GM10847 (cell line): Measurements from ENCODE around the gene SP140L.

Experiments used
- POLR2A ChIP-seq: IDR thresholded peaks from 2 replicates; pipeline ENCODE4 v1.6.1; 2011; ENCODE audit not compliant: insufficient read length; ENCODE audit errors: extremely low read depth

Gene SP140L

DNA sequence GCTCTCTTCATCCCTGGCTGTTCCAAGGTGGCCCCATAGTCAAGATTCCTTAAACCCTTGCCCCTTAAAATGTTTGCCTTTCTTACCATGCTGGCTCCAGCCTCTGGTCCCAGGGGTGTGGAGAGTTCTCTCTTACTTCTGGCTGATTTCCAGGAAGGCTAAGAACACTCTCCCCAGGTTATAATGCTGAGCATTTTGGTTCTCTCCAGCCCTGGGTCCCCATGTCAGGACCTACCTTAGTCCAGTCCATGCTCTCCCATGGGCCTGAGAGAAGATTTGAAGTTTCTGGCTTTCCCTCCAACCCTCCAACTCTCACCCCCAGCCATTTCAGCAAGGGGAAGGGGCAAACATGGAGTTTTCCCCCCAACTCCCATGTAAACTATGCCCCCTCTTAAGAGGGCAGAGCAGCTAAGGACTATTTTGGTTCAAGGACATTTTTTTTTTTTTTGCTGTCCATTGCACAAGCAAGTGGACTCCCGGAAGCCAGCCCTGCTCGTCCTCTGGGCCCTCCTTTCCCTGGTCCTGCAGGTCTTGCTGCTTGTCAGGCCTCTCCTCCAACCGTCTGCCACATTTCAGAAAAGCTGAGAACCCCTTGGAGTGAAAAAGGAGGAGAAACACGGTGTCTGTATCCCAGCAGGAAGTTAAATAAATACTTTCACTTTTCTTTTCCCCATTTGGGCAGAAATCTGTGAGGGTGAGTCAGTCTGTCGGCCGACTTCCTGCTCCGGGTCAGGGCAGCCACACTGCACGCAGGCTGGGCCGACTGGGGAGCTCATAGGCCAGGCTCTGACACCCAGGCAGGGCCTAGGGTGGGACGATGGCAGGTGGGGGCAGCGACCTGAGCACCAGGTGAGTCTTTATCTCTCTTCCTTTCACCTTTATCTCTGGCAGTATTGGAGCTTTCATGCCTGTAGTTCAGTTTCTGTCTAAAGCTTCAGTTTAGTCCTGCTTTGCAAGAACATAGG lies at the start of gene SP140L:
Gene SP140L (plus strand): TSS at position 741 of the 965 bp plus-strand sequence. CDS start 77 bp downstream, at position 818.
- TF ChIP-seq POLR2A: peak; percentile 57

DNA sequence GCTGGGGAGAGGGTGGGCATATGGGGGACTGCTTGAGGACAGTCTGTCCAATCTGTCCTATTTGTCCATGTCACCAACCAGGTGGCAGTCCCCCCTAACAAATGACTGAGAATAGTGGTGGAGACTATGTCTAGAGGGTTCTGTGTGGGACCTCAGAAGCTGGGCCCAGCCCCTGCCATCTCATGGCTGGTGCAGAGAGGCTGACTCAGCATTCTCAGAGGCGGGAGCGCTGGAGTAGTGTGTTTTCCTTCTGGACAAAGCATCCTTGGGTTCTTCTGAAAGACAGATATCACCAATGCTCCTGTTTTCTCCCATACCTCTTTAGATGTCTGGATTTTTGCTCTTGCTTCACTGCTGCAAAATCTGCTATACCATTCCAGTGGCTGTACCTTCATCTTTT lies 44.1 kb upstream of the SP140L start:
- no peak for TF ChIP-seq POLR2A

DNA sequence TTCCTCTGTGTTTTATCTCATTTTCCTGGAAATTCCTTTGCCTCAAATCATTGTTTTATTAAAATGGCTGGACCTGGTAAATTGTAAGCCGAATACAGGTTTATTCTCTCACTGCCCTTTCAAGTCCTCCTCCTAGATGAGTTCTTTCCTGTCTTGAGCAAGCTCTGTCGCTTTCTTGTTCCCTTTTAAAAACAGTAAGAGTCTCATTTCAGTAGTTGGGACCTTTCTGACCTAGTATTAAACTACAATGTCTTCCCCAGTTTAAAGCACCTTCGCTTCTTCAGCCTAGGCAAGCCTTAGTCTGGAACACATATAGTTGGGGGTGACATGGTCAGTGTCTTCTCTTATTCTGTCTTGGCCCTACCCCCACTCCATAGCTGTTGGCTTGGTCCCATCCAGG lies 40.9 kb upstream of the SP140L start:
- no peak for TF ChIP-seq POLR2A

DNA sequence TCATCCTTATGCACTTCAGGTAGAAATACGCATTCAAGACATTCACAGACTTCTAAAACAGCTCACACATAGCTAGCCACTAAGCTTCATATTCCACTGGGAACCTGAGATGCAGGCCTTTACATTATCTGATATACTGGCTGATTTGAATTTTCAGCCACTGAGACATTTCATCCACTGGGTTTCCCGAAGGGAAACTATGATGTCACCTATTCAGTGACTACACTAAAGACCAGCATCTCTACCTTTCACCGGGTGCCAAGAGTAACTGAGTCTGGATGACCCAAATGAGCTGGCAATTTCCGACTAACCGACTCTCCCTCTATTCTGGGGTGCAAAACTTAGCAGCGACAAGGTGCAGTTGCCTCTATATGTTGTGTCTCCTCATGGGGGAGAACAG lies 31.8 kb upstream of the SP140L start:
- TF ChIP-seq POLR2A: no peak

DNA sequence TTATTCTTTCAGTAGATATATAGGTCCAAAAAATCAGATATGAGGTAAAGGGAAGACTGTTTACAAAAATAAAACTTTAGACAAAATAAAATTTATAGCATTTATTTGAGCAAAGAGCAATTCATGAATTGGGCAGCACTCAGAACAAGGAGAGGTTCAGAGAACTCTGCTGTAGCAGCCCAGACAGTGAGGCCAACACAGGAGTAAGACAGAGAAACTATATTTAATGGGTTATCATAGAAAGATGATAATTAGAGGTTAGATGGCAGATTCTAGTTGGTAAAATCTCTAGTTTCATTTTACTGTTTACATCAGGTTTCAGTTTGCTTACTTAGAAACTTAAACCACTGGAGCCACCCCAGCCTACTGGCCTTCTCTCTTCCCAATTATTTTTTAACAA lies 30.1 kb upstream of the SP140L start:
- TF ChIP-seq POLR2A: no peak

DNA sequence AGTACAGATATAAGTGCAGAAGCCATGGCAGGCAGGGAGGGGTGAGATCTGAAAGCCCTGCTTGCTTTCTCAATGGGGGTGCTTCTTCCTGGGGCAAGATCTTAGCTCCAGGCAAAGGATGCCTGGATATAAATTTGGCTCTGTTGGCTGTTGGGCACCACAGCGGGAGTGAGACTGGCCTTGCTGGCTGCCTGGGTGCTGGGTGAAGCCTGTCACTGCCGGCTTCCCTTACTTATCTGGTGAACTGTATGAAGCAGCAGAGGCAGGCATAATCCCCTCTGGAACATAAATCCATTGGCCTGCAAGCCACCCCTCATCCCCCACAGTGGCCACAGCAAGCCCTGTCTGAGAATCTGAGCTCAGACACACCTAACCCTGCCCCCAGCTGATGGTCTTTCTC lies 27.4 kb upstream of the SP140L start:
- no peak for TF ChIP-seq POLR2A

DNA sequence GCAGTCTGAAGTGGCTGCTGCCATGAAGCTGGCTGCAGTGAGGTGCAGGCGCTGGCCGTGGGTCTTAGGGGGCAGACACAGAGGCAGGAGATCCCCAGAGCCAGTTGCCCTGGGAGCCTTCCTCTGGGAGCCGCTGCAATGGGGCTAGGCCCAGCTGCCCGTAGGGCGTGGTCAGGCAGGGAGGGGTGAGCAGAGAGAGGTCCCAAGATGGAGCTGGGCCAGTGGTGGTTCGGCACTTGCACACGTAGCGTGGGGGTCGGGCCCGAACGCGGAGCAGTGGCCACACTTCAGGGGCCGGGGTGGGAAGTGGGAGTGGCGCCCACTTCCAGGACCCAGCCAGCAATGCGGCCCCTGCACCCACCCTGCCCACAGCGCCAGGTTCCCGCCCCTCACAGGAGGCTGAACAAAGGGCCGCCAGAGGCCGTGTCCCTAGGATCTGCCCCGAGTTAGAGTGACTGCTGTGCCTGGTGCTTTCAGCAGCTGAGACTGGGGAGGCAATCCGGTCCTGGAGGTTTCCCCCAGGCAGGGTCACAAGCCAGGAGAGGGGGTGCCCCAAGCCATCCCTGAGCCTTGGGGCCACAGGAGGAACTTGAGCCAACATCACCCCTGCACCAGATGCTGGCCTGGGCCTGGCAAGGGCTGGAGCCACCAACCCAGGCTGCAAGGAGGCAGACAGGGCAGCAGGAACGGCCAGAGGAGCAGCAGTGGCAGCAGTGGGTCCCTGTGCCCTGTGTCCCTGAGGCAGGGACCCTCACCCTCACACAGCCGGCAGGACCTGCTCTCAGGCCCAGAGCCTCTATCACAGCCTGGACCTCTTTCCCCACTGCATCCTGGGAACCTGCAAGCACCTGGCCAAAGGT lies 21.3 kb upstream of the SP140L start:
- TF ChIP-seq POLR2A: no peak

DNA sequence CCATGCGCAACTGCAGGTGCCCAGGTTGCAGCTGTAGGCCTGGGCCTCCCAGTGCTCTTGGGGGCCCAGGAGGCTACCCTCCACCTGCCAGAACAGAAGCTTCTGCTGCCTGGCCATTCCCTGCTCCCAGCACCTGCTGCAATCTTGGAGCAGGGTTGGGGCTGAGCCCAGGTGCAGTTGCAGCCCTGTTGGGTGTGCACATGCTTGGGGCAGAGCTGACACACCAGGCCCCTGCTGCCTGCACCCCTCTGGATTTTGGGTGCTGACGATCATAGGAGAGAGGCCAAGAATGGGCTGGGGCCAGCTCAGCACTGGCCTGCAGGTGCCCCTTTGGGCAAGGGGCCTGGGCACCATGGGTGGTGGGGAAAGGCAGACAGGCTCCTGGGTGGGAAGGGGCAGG lies 20.5 kb upstream of the SP140L start:
- TF ChIP-seq POLR2A: no peak

DNA sequence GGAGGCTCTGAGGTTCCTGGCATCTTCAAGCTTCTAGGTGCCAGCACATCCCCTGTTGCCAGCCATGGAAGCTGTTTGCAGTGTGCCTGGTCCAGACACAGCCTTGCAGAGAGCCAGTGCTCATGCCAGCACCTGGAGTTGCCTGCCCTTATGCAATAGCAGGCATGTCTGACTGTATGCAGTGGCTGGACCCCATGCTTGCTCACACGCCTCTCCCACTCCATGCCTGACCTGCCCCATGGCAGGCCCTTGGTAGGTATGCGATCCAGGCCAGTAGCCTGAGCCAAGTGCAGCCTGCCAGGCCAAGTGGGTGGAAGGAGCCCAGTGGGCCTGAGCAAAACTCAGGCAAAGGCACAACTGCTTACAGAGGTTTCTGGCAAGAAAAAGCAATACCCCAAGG lies 19.5 kb upstream of the SP140L start:
- no peak for TF ChIP-seq POLR2A

DNA sequence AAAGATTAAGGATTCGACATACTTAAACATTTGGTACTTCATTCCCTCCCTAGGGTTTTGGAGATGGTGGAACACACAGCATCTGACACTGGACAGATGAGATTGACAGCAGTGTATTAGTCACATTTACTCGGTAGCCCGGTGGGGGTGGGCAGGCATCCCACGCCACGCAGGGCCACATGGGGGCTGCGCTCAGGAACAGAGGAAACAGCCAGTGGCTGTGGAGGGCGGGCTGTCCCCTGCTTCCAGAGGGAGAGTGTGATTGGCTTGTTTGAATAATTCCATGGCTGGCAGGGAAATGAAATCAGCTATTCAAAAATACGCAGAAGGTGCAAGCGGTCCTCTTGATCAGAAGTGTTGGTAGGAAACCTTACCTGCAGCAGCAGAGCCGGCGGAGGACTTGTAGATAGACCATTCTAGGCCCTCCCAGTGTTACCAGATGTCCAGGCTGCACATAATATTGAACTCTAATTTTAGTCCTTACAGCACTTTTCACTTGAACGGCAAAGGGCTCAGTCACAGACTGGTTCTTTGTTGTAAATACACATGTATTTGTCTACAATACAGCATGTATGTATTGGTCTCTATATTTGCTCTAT lies 18.5 kb upstream of the SP140L start:
- no peak for TF ChIP-seq POLR2A

DNA sequence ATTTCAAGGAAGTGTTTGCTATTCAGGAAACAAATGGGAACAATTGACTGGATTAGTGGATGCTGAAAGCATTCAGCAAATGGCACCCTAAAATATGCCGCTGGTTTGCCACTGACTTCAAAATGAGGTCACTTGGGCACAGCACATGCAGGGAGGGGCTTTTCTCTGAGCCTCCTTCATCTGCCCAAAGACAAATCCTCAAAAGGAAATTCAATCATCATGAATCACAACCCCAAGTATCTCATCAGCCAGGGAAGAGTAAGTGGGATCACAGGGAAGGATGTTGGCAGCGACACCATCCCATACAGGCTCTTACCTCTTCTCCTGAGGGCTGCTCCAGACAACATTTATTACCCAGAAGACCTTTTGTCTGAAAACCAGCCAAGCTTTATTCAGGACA lies 14.4 kb upstream of the SP140L start:
- no peak for TF ChIP-seq POLR2A

DNA sequence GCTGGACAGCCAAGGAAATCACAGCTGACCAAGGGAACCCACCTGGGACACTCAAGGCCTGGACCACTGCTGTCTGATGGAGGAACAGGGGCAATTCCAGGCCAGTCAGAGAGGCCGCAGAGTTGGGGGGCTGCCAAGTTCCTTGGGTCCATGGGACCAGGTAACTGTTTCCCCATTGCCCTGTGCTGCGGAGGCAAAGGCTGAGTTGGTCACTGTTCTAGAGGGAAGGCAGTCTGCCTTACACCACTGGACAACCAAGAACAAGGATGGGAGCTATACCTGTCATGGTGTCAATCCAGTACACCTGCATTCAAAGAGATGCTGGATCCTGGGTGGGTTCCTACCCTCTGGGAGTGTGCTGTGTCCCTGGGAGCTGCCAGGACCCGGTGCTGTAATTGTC lies 9.6 kb upstream of the SP140L start:
- TF ChIP-seq POLR2A: no peak

DNA sequence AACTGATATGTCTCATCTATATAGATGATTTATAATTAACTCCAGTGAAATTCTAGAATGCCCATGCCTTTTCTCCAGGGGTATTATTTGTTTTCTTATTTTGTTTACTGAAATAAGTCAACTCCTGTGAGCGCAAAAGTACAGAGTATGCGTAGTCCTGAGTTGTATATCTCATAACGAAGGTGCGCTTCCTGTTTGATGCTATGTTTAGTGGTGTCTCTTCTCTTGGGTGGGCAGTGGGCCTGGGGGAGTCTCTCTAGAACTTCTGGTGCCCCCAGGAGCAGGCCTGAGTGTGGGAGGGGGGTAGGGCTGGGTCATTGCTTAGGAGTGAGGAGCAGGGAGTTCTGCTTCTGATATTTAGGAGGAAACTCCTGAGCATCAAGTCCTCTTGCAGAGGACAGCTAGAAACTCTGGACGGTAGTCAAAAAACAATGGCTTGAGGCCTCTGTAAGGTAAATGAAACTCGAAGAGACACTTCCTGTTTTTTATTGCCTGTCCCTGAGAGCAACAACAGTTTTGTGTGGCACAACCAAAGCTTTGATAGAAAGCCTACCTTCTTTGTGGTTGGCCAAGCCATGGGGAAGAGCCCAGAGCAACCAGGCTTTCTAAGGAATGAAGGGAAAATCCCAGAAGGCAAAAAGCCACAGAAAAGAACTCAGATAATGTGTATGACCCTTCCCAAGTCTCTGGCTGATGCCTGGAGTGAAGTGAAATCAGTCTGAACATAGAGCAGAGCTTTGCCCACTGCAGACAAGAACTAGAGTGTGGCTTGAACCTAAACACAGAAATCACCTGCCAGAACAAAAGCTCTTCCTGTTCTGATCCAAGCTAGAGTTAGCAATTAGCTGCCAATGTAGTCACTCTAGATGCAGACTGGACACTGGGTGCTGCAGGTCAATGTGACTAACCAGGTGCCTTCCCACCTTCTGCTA lies 8.5 kb upstream of the SP140L start:
- no peak for TF ChIP-seq POLR2A

DNA sequence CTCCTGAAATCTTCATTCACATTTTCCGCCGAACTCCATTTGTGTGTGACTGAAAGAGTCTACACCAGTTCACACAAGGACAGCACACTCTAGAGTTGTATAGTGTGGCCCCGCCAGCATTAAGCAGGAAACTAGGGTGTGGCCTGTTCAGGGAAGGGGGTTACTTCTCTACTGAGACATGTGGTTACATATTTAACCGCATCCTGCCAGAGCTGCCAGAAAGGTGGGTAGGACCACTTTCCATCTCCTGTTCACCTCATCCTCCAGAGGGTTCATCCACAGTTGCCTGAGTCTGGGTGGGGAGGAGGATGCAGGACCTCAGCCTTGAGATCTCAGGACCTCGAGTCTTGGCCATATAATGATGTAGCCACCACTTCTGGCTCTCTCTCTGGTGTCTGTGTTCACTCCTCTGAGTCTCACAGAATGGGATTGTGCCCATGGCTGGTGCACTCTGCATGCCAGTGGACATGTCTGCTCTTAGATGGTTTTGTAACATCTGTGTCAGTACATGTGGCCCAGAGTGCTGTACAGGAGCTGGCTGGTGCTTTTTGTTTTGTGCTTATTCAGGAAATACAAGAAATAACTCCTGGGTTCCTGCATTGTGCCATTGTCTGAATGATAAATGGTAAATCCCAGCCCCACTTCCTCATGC lies 7.7 kb upstream of the SP140L start:
- TF ChIP-seq POLR2A: no peak
